Activated CD4-positive, CD25-positive, alpha-beta regulatory T cell treated with anti-CD3 and anti-CD28 coated beads, Interleukin-2, amount 50 U/mL, for 24 hours (primary cell): Measurements from ENCODE around the gene CFAP20.
"Not testable (repeated sequence)": the region's sequence is repeated elsewhere in the genome, so short reads cannot be mapped to it uniquely, and the experiment has no call there.

Experiments used
- ATAC-seq, 2 donors: fragments of 150-1000 bp; cut with Tn5 transposase; one replicate each; pipeline ENCODE4 v1.10.0; 2021; ENCODE audit warnings: mild to moderate bottlenecking in 1 of 2, moderate library complexity in 1 of 2

CFAP20 gene

DNA sequence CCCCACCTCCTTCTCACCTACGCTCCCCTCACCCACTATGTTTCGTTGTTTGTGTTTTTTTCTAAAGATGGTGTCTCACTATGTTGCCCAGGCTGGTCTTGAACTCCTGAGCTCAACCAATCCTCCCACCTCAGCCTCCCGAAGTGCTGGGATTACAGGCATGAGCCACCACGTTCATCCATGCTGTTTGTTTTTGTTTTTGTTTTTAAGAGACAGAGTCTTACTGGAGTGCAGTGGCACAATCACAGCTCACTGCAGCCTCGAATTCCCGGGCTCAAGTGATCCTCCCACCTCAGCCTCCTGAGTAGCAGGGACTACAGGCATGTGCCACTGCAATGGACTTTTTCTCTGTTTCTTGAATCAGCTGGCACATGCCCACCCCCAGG, 33.6 kb downstream of the CFAP20 start:
- ATAC-seq = not testable (repeated sequence)

DNA sequence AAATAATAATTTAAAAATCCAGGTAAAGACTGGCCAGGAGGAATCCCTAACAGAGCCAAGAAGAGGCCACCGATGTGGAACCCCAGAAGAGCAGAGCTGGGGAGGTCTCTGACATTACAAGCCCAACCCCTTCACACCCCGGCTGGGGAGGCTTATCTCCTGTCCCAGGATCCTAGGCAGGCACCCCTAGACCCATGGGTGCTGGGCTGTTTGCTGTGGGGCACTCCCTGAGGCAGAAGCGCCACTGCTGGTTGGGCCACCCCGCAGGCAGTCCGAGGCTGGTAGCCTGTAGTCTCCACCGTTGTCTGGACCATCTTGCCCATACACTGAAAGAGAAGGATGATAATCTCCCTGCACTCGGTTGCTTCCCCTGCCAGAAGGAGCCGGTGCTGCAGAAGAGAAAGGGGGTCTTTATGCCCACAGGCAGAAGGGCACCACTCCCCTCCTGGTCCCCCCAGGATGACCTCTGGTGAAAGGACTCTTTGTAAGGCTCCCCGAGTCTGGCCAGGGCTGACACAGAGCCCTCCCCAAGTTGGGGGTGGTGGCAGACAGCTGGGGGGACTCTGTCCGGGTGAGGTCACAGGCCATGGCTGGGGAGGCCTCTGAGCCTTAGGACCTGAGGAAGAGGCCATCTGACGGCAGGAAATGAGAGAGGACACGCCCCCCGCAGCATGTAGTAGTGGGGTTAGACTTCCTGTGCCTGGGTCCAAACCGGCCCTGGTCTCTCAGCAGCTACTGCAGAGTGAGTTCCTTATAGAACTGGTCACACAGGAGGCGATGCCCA, 34.2 kb downstream of the CFAP20 start:
- ATAC-seq = no peak

DNA sequence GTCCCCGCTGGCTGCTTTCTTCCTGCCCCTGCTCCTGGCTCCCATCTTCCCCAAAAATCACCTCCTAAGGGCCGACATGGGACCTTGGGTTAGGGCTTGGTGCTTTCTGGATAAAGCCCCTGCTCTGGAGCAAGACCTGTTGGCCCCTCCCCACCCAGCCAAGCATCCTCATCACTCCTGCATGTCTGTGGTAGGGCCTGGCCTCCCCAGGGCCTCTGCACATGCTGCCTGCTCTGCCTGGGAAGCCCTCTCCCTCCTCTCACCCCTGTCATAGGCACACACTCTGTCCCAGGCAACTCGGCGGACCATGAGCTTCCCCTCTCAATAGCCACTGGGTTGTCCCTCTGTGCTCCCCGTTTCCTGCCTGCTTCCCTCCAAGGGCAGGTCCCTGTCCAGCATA, 35.2 kb downstream of the CFAP20 start:
- no peak for ATAC-seq

DNA sequence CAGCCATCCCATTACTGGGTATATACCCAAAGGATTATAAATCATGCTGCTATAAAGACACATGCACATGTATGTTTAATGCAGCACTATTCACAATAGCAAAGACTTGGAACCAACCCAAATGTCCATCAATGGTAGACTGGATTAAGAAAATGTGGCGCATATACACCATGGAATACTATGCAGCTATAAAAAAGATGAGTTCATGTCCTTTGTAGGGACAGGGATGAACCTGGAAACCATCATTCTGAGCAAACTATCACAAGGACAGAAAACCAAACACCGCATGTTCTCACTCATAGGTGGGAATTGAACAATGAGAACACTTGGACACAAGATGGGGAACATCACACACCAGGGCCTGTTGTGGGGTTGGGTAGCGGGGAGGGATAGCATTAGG, 38.8 kb downstream of the CFAP20 start:
- ATAC-seq = not testable (repeated sequence)

DNA sequence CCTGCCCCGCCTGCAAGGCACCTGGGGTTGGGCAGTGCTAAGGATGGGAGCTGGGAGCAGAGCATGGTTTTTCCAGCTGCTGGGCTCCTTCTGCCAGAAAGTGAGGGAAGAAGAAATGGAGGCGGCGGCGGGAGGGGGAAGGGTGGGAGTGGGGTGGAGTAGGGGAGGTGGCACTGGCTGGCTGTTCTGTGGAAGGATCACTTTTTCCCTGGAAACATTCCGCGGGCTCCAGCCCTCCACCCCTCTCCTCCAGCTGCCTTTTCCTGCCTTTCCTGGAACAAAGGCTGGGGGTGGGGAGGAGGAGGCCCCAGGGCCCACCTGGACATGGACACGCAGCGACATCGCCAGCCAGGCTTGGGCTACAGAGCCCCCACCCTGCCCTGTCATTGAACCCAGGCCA, 41.1 kb downstream of the CFAP20 start:
- no peak for ATAC-seq

DNA sequence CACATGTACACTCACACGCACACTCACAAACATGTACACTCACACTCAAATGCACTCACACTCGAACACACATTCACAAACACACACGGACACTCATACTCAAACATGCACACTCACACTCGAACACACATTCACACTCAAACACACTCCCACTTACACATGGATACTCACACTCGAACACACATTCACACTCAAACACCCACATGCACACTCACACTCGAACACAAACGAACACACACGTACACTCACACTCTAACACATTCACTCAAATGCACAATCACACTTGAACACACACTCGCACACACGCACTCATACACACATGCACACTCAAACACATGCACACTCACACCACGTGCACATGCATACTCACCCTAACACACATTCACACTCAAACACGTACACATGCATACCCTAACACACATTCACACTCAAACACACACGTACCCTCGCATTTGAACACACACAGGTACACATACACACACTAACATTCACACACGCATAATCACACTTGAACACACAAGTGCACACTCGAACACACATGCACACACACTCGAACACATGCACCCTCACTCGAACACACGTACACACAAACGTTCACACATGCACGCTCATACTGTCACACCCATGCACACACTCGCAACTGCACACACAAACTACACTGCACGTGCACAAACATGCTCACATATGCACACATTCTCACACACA, 41.8 kb downstream of the CFAP20 start:
- ATAC-seq = no peak

DNA sequence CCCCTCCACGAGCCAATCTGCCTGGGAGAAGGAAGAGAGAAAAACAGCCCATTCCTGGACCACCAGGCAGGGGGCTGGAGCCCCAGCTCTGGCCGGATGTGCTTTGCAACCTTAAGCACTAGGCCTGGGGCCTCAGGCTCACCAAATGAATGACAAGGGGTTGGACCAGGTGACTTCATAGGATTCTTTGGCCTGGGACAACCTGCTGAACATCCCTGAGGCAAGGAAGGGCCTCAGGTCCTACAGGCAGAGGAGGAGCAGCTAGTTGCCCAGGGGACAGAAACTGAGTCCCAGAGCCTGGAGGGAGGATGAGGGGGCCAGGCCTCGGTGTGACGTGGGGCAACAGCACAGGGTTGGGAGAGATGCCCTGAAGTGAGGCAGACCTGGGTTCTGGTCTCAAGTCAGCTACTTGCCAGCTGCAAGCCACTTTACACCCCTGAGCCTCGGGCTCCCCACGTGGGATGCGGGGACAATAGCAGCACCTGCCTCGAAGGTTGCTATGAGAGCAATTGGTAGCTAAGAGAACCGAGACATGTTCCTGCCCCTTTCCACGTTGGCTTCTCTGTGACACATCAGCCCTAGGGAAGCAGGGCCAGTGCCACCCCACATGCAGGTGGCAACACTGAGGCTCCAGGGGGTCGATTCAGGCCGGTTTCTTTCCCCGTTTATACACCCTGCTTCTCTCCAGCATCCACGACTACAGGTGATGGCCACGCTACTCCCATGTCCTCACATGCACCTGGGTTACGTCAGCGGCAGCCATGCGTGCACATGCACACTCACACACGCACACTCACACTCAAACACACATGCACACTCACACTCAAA, 42.6 kb downstream of the CFAP20 start:
- no peak for ATAC-seq

DNA sequence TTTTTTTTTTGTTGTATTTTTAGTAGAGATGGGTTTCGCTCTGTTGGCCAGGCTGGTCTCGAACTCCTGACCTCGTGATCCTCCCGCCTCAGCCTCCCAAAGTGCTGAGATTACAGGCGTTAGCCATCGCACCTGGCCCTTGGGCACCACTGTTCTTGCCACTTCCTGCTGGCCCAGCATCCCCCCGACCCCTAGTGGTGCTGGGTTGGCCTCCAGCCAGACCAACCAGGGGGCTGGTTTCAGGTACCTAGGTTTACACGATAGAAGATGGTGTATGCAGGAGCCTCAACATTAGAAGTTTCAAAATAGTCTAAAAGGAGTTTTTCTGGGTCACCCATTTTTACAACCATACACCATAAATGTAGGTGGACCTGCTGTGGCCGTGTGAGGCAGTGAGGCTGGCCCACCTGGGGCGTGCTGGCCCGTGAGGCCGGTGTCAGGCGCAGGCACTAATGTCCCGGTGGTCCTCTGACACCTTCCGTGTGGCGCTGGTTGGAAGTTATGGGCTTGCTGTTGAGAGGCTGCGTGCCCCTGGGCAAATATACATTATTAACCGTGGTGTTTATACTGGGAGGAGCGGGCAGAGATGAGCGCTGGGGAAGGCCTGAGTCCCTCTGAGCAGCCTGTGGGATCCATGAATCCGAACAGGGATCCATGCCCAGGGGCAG, 43.5 kb downstream of the CFAP20 start:
- no peak for ATAC-seq

DNA sequence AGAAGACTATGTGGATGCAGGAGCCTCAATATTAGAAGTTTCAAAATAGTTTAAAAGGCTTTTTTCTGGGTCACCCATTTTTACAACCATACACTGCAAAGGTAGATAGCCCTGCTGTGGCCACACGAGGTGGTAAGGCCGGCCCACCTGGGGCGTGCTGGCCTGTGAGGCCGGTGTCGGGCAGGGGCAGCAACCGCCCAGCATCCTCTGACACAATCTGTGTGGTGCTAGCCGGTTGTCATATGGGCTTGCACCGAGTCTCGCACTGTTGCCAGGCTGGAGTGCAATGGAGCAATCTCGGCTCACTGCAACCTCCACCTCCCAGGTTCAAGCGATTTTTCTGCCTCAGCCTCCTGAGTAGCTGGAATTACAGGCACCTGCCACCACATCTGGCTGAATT, 44.0 kb downstream of the CFAP20 start:
- ATAC-seq = no peak

DNA sequence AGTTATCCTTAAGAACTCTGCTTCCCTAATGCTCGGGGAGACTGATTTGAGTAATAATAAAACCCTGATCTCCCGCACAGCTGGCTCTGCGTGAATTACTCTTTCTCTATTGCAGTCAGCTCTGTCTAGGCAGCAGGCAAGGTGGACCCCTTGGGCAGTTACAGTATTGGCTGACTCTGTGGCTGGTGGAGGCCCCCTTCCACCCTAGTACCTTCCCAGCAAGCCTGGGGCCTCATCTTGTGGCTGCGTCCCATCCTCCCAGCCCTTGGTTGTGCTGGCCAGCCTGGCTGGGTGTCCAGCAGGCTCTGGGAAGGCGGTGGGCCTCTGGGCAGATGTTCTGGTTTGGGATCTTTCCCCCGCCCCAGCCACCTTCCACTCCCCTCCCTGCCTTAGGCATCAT, 44.5 kb downstream of the CFAP20 start:
- ATAC-seq = no peak

DNA sequence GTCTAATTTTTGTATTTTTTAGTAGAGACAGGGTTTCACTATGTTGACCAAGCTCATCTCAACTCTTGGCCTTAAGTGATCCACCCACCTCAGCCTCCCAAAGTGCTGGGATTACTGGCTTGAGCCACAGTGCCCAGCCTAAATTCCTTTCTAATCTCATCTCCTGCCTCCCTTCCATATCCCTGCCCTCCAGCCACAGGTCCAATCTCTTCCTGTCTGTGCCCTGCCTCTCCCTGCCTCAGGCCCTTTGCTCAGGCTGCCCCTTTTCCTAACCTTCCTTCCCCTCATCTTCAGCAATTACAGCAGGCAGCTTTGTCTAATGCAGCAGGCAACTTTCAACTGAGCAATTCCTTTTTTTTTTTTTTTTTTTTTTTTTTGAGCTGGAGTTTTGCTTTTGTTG, 46.8 kb downstream of the CFAP20 start:
- ATAC-seq = no peak

DNA sequence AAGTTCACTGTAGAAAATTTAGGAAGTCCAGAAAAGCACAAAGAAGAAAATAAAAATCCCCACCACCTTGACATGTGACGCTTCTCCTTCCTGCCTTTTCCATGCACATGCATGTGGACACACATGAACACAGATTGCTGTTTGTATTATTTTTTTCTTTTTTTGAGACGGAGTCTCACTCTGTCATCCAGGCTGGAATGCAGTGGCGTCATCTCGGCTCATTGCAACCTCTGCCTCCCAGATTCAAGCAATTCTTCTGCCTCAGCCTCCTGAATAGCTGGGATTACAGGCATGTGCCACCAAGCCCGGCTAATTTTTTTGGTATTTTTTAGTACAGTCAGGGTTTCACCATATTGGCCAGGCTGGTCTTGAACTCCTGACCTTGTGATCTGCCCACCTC, 48.5 kb downstream of the CFAP20 start:
- ATAC-seq = not testable (repeated sequence)

DNA sequence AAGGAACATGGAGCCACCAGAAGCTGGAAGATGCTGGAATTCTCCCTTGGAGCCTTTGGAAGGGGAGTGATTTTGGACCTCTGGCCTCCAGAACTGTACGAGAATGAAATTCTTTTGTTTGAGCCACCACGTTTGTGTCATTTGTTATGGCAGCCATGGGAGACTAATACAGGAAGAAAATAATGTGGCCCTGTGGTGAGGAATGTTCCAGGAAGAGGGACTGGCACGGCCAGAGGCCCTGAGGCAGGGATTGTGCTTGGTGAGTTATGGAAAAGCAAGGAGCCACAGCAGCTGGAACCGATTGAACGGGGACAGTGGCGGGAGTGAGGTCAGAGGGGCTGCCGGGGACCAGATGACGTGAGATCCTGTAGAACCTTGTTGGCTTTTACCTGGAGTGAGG, 51.4 kb downstream of the CFAP20 start:
- ATAC-seq = no peak

DNA sequence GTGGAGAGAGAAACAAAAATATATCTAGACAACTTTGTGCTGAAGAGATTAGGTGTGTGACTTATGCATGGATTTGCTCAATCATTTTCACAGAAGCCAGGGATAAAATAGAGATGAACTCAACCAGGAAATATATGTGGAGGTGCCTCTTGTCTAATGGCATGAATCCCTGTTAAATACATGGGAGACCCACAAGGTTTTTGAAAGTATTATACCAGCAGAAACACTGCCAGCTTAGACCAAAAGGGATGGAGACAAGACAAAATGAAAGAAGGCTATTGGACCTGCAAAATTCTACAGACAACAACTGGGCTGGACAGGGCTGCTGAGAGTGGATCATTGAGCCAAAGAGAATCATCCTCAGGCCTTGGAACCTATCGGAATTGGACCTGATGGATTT, 52.7 kb downstream of the CFAP20 start:
- ATAC-seq = no peak

DNA sequence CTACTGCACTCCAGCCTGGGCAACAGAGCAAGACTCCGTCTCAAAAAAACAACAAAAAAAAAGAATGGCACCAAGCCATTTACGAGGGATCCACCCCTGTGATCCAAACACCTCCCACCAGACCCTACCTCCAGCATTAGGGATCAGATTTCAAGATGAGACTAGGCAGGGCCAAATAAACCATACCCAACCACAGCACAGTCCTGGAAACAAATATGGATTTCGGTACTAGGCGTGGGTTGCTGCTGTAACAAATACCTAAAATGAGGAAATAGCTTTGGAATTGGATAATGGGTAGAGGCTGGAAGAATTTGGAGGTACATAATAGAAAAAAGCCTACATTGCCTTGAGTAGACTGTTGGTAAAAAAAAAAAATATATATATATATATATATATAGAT, 54.5 kb downstream of the CFAP20 start:
- no peak for ATAC-seq

DNA sequence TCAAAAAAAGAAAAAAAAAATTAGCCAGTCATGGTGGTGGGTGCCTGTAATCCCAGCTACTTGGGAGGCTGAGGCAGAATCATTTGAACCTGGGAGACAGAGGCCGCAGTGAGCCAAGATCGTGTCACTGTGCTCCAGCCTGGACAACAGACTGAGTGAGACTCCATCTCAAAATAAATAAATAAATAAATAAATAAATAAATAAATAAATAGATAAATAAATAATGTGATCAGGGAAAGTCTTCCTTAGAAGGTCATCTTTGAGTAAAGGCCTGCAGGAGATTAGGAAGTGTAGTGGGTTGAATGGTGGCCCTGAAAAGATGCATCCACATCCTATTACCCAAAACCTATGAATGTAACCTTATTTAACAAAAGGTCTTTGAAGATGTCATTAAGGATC, 56.1 kb downstream of the CFAP20 start:
- not testable (repeated sequence) for ATAC-seq

DNA sequence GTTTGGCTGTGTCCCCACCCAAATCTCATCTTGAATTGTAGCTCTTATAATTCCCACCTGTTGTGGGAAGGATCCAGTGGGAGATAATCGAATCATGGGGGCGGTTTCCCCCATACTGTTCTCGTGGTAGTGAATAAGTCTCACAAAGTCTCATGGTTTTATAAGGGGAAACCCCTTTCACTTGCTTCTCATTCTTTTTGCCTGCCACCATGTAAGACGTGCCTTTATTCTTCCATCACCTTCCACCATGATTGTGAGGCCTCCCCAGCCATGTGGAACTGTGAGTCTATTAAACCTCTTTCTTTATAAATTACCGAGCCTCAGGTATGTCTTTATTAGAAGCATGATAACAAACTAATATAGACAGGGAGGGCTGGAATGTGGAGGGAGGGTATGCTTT, 57.0 kb downstream of the CFAP20 start:
- ATAC-seq = not testable (repeated sequence)

DNA sequence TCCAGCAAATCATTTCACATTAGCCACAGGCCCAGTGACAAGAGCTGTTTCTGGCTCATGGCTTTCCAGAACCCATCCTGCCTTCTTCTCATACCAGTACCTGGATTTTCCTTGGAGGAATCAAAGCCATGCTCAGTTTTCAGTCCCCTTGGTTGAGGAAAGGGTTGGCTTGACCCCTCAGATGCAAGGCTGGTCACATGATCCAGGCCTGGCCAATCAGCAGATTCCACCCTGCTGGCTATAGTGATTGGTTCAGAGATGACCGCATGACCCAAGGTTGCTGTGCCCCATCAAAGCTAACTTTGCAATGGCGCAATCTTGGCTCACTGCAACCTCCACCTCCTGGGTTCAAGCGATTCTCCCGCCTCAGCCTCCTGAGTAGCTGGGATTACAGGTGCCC, 58.6 kb downstream of the CFAP20 start:
- ATAC-seq = no peak
